CD4-positive, alpha-beta T cell treated with Interleukin-10 for 1 hour (primary cell): Measurements from ENCODE around the gene PPFIA4.

Experiments
- DNase-seq: peaks from one replicate; pipeline ENCODE4 v3.0.0-alpha.2; 2020

PPFIA4 gene

GRCh38 chr1:203085528-203086406 lies 59.5 kb downstream of the PPFIA4 start, which contains the start of gene MYOG:
Gene MYOG (minus strand): TSS chr1:203086012. CDS start chr1:203085961, 51 bp downstream.
- no peak for DNase-seq

GRCh38 chr1:203086992-203087763 lies 60.9 kb downstream of the PPFIA4 start:
- no peak for DNase-seq

- no peak for DNase-seq
Observed at GRCh38 chr1:203088441-203088840, 62.1 kb downstream of the PPFIA4 start.

- DNase-seq: no peak
Observed at GRCh38 chr1:203089001-203089650, 62.8 kb downstream of the PPFIA4 start.

GRCh38 chr1:203089651-203090045 lies 63.4 kb downstream of the PPFIA4 start:
- DNase-seq: no peak

- DNase-seq: no peak
Observed at GRCh38 chr1:203090421-203091198, 64.3 kb downstream of the PPFIA4 start.

- DNase-seq: no peak
Observed at GRCh38 chr1:203091199-203091477, 64.8 kb downstream of the PPFIA4 start.

- no peak for DNase-seq
Observed at GRCh38 chr1:203091761-203092330, 65.6 kb downstream of the PPFIA4 start.

GRCh38 chr1:203093754-203094410 lies 67.6 kb downstream of the PPFIA4 start:
- no peak for DNase-seq

GRCh38 chr1:203095061-203095690 lies 68.9 kb downstream of the PPFIA4 start:
- no peak for DNase-seq

GRCh38 chr1:203096566-203096965 lies 70.3 kb downstream of the PPFIA4 start:
- no peak for DNase-seq

- DNase-seq: no peak
Observed at GRCh38 chr1:203097001-203097400, 70.7 kb downstream of the PPFIA4 start.

GRCh38 chr1:203098445-203098844 lies 72.2 kb downstream of the PPFIA4 start:
- no peak for DNase-seq

- DNase-seq: no peak
Observed at GRCh38 chr1:203098914-203099520, 72.7 kb downstream of the PPFIA4 start.

- no peak for DNase-seq
Observed at GRCh38 chr1:203099805-203100515, 73.7 kb downstream of the PPFIA4 start.

- DNase-seq: no peak
Observed at GRCh38 chr1:203100516-203100869, 74.2 kb downstream of the PPFIA4 start.

GRCh38 chr1:203101813-203102634 lies 75.7 kb downstream of the PPFIA4 start:
- no peak for DNase-seq

GRCh38 chr1:203103216-203103615 lies 76.9 kb downstream of the PPFIA4 start:
- no peak for DNase-seq

GRCh38 chr1:203103829-203104495 lies 77.7 kb downstream of the PPFIA4 start:
- DNase-seq: no peak
